ENCODE results near the gene AHI1.
A peak's percentile ranks its signal among the peaks of the same experiment; 100 is the strongest.
"Not testable (repeated sequence)": the region's sequence is repeated elsewhere in the genome, so short reads cannot be mapped to it uniquely, and the experiment has no call there.

The AHI1 gene

GRCh38 chr6:135346747-135347146, 150.8 kb downstream of the AHI1 start:
- no peak for DNase-seq
- H3K4me1 Mint-ChIP-seq (ENCODE audit: low read depth in 2 of 2) = peaks cover 0 to 3% of the 10 kb centered on the region in 2 donors
- H3K27me3 Mint-ChIP-seq = no peaks in the 10 kb centered on the region
- no peaks in the 10 kb centered on the region for H3K36me3 Mint-ChIP-seq (ENCODE audit: insufficient read depth)
- ATAC-seq (replicated peaks) = no peak
- no peak overlapping the region for H3K4me3 Mint-ChIP-seq
- no peaks in the 10 kb centered on the region for H3K9me3 Mint-ChIP-seq
- H3K27ac Mint-ChIP-seq = no peak overlapping the region

GRCh38 chr6:135344526-135344925, 153.0 kb downstream of the AHI1 start:
- no peak for DNase-seq
- Mint-ChIP-seq H3K4me1 (ENCODE audit: low read depth in 2 of 2) (peaks cover 0 to 3% of the 10 kb centered on the region in 2 donors), H3K27ac (no peak overlapping the region), H3K4me3 (no peak overlapping the region), H3K9me3 (no peaks in the 10 kb centered on the region), H3K27me3 (no peaks in the 10 kb centered on the region), H3K36me3 (ENCODE audit: insufficient read depth) (no peaks in the 10 kb centered on the region)
- no peak for ATAC-seq (replicated peaks)

GRCh38 chr6:135339920-135340319, 157.6 kb downstream of the AHI1 start:
- not testable (repeated sequence) for DNase-seq; ATAC-seq (replicated peaks); H3K9me3 Mint-ChIP-seq; H3K27ac Mint-ChIP-seq; H3K4me1 Mint-ChIP-seq (ENCODE audit: low read depth in 2 of 2); H3K36me3 Mint-ChIP-seq (ENCODE audit: insufficient read depth); H3K4me3 Mint-ChIP-seq; H3K27me3 Mint-ChIP-seq

GRCh38 chr6:135334169-135334568, 163.4 kb downstream of the AHI1 start:
- Mint-ChIP-seq H3K4me1 (ENCODE audit: low read depth in 2 of 2) (no peaks in the 10 kb centered on the region), H3K27ac (no peak overlapping the region), H3K36me3 (ENCODE audit: insufficient read depth) (no peaks in the 10 kb centered on the region), H3K4me3 (no peak overlapping the region), H3K27me3 (no peaks in the 10 kb centered on the region), H3K9me3 (no peaks in the 10 kb centered on the region)
- DNase-seq = no peak
- no peak for ATAC-seq (replicated peaks)

- no peaks in the 10 kb centered on the region for H3K36me3 Mint-ChIP-seq (ENCODE audit: insufficient read depth)
- ATAC-seq (replicated peaks) = no peak
- H3K27me3 Mint-ChIP-seq = no peaks in the 10 kb centered on the region
- DNase-seq = no peak
- H3K4me3 Mint-ChIP-seq = no peak overlapping the region
- no peaks in the 10 kb centered on the region for H3K9me3 Mint-ChIP-seq
- no peak overlapping the region for H3K27ac Mint-ChIP-seq
- no peaks in the 10 kb centered on the region for H3K4me1 Mint-ChIP-seq (ENCODE audit: low read depth in 2 of 2)
These were observed 166.5 kb downstream of the AHI1 start for GRCh38 chr6:135331002-135331401.

- no peak overlapping the region for H3K4me3 Mint-ChIP-seq
- ATAC-seq (replicated peaks) (no peak), DNase-seq (no peak)
- no peaks in the 10 kb centered on the region for H3K36me3 Mint-ChIP-seq (ENCODE audit: insufficient read depth)
- no peaks in the 10 kb centered on the region for H3K9me3 Mint-ChIP-seq
- no peak overlapping the region for H3K27ac Mint-ChIP-seq
- no peaks in the 10 kb centered on the region for H3K27me3 Mint-ChIP-seq
- no peaks in the 10 kb centered on the region for H3K4me1 Mint-ChIP-seq (ENCODE audit: low read depth in 2 of 2)
These were observed 167.4 kb downstream of the AHI1 start for GRCh38 chr6:135329851-135330803.

- Mint-ChIP-seq H3K4me1 (ENCODE audit: low read depth in 2 of 2) (peaks cover 2 to 3% of the 10 kb centered on the region in 2 donors), H3K27me3 (no peaks in the 10 kb centered on the region), H3K27ac (no peak overlapping the region), H3K9me3 (no peaks in the 10 kb centered on the region), H3K36me3 (ENCODE audit: insufficient read depth) (no peaks in the 10 kb centered on the region), H3K4me3 (no peak overlapping the region)
- ATAC-seq (replicated peaks) (no peak), DNase-seq (no peak)
These were observed 169.4 kb downstream of the AHI1 start for GRCh38 chr6:135328136-135328535.

- ATAC-seq (replicated peaks) (no peak), DNase-seq (no peak)
- Mint-ChIP-seq H3K4me1 (ENCODE audit: low read depth in 2 of 2) (peaks cover 3 to 8% of the 10 kb centered on the region in 2 donors), H3K9me3 (no peaks in the 10 kb centered on the region), H3K36me3 (ENCODE audit: insufficient read depth) (no peaks in the 10 kb centered on the region), H3K27me3 (no peaks in the 10 kb centered on the region), H3K27ac (no peak overlapping the region), H3K4me3 (no peak overlapping the region)
These were observed 171.7 kb downstream of the AHI1 start for GRCh38 chr6:135325624-135326424.

- Mint-ChIP-seq H3K36me3 (ENCODE audit: insufficient read depth) (no peaks in the 10 kb centered on the region), H3K27ac (no peak overlapping the region), H3K9me3 (no peaks in the 10 kb centered on the region), H3K4me1 (ENCODE audit: low read depth in 2 of 2) (peaks cover 3 to 8% of the 10 kb centered on the region in 2 donors), H3K27me3 (no peaks in the 10 kb centered on the region), H3K4me3 (no peak overlapping the region)
- ATAC-seq (replicated peaks) (no peak), DNase-seq (no peak)
These were observed 173.0 kb downstream of the AHI1 start for GRCh38 chr6:135324531-135324930.

- Mint-ChIP-seq H3K4me3 (no peak overlapping the region), H3K4me1 (ENCODE audit: low read depth in 2 of 2) (peaks cover 3 to 8% of the 10 kb centered on the region in 2 donors), H3K9me3 (no peaks in the 10 kb centered on the region), H3K36me3 (ENCODE audit: insufficient read depth) (no peaks in the 10 kb centered on the region), H3K27me3 (no peaks in the 10 kb centered on the region), H3K27ac (no peak overlapping the region)
- DNase-seq (no peak), ATAC-seq (replicated peaks) (no peak)
These were observed 173.6 kb downstream of the AHI1 start for GRCh38 chr6:135323979-135324378.

GRCh38 chr6:135323202-135323668, 174.3 kb downstream of the AHI1 start:
- H3K36me3 Mint-ChIP-seq (ENCODE audit: insufficient read depth) = no peaks in the 10 kb centered on the region
- H3K27ac Mint-ChIP-seq = no peak overlapping the region
- no peak overlapping the region for H3K4me3 Mint-ChIP-seq
- peaks cover 3 to 8% of the 10 kb centered on the region in 2 donors for H3K4me1 Mint-ChIP-seq (ENCODE audit: low read depth in 2 of 2)
- no peaks in the 10 kb centered on the region for H3K9me3 Mint-ChIP-seq
- no peaks in the 10 kb centered on the region for H3K27me3 Mint-ChIP-seq
- no peak for DNase-seq
- peak; percentile 67 for ATAC-seq (replicated peaks)

- Mint-ChIP-seq H3K4me1 (ENCODE audit: low read depth in 2 of 2) (peaks cover 3 to 8% of the 10 kb centered on the region in 2 donors), H3K36me3 (ENCODE audit: insufficient read depth) (no peaks in the 10 kb centered on the region), H3K4me3 (no peak overlapping the region), H3K9me3 (no peaks in the 10 kb centered on the region), H3K27me3 (no peaks in the 10 kb centered on the region), H3K27ac (no peak overlapping the region)
- no peak for DNase-seq
- ATAC-seq (replicated peaks) = no peak
These were observed 174.9 kb downstream of the AHI1 start for GRCh38 chr6:135322427-135323201.

Measured in effector memory CD8-positive, alpha-beta T cell (primary cell).